MV-4-11 (cell line): Measurements from ENCODE around the gene IFNA17.
"Not testable (repeated sequence)": the region's sequence is repeated elsewhere in the genome, so short reads cannot be mapped to it uniquely, and the experiment has no call there.

ENCODE experiments used
- DNase-seq: peaks from one replicate; lab custom pipeline; 2025; lab: John Stamatoyannopoulos, UW

Gene IFNA17

GRCh38 chr9:21210782-21211181 is 17.2 kb downstream of the IFNA17 start:
- DNase-seq = not testable (repeated sequence)

GRCh38 chr9:21210311-21210710 is 17.7 kb downstream of the IFNA17 start:
- no peak for DNase-seq

GRCh38 chr9:21207043-21207442 is 21.0 kb downstream of the IFNA17 start, which contains the start of gene IFNA10:
TSS of gene IFNA10 (minus strand) at chr9:21207143. CDS start at chr9:21207097, 46 bp downstream.
- DNase-seq = not testable (repeated sequence)

- no peak for DNase-seq
Measured at GRCh38 chr9:21205204-21205603, 22.8 kb downstream of the IFNA17 start.

GRCh38 chr9:21202105-21202504 is 25.9 kb downstream of the IFNA17 start, which contains the start of gene IFNA7:
TSS of gene IFNA7 (minus strand) at chr9:21202205. CDS start at chr9:21202165, 40 bp downstream.
- not testable (repeated sequence) for DNase-seq

GRCh38 chr9:21194867-21195776 is 32.9 kb downstream of the IFNA17 start:
- peak; percentile 70 for DNase-seq

- DNase-seq = not testable (repeated sequence)
Measured at GRCh38 chr9:21187487-21187886, 40.5 kb downstream of the IFNA17 start, which contains the start of gene IFNA4. TSS of gene IFNA4 (minus strand) at chr9:21187587. CDS start at chr9:21187531, 56 bp downstream.

- peak; percentile 72 for DNase-seq
Measured at GRCh38 chr9:21182810-21183736, 44.9 kb downstream of the IFNA17 start.
